OCI-LY7 (cell line): ENCODE data around the gene MLX.
"Not testable (repeated sequence)": the region's sequence is repeated elsewhere in the genome, so short reads cannot be mapped to it uniquely, and the experiment has no call there.

Experiments
- CTCF ChIP-seq: fragments of 200-600 bp; sonication (generic); conservative IDR thresholded peaks from 2 replicates; pipeline ENCODE4 v1.5.1; 2014; ENCODE audit warnings: mild to moderate bottlenecking, antibody characterized with exemption, low read length, moderate library complexity, mixed read lengths
- EZH2phosphoT487 ChIP-seq: fragments of 200-600 bp; sonication (generic); IDR thresholded peaks from 2 replicates; pipeline ENCODE4 v1.6.1; 2018; ENCODE audit warnings: low read depth, borderline replicate concordance, mild to moderate bottlenecking, mixed run types, antibody characterized with exemption, low read length, moderate library complexity, mixed read lengths

- not testable (repeated sequence) for TF ChIP-seq EZH2phosphoT487, CTCF
Measured at GRCh38 chr17:42621987-42622386, 55.1 kb downstream of the MLX start.
